Activated CD4-positive, alpha-beta T cell treated with anti-CD3 and anti-CD28 coated beads, Interleukin-10, Interleukin-2, amounts not matched to agents 100 ng/mL and 50 ng/mL, durations not matched to agents 16 hours and 8 hours (primary cell): Measurements from ENCODE around the gene SERINC5.
"Not testable (repeated sequence)": the region's sequence is repeated elsewhere in the genome, so short reads cannot be mapped to it uniquely, and the experiment has no call there.

Experiments used
- DNase-seq: peaks from one replicate; pipeline ENCODE4 v3.0.0-alpha.2; 2020

Gene SERINC5

DNA sequence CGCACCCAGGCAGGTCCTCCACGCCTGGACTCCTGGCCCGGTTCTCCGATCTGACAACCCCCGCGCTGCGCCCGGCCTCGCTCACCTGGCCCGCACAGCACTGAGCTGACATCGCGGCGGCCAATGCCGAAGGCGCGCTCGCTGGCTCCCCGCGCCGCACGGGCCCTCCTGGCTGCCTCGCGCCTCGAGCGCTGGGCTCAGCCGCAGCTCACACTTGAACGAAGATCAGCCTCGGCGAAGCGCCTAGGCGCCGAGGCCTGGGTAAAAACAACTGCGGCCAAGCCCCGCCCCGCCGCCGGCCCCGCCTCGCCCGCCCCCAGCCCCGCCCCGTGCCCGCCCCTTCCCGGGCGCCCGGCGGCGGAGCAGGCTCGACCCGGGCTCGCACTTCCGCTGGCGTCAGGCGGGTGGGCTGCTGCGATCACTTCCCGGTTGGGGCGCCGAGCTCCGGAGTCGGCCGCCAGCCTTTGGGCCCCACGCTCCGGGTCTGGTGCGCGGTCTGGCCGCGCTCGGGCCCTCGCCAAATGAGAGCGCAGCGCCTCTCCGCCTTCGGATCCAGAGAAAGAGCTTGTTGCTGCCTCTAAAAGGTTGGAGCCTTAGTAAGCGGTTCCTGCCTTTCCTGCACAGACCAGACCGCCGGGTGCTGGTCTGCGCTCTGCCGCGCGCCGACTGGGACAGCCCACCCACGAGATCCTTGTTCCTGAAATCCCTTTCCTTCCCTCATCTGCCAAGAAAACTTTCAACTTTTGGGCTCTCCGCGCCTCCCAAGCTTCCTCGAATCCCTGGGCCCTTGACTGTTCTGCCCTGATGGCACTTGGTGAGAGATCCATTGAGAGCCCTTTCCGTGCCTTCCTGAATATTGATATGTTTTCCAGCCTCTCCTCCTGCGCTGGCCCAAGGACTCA lies at the start of gene SERINC5:
TSS of gene SERINC5 (minus strand) at position 238 of the 902 bp plus-strand sequence. CDS start at position 112, 126 bp downstream.
- peak; percentile 92 for DNase-seq

- no peak for DNase-seq
Observed at GRCh38 chr5:80302636-80303035, 46.8 kb upstream of the SERINC5 start.

GRCh38 chr5:80301342-80301741 lies 45.5 kb upstream of the SERINC5 start:
- DNase-seq, result not testable (repeated sequence)

GRCh38 chr5:80300796-80301195 lies 44.9 kb upstream of the SERINC5 start:
- not testable (repeated sequence) for DNase-seq

DNA sequence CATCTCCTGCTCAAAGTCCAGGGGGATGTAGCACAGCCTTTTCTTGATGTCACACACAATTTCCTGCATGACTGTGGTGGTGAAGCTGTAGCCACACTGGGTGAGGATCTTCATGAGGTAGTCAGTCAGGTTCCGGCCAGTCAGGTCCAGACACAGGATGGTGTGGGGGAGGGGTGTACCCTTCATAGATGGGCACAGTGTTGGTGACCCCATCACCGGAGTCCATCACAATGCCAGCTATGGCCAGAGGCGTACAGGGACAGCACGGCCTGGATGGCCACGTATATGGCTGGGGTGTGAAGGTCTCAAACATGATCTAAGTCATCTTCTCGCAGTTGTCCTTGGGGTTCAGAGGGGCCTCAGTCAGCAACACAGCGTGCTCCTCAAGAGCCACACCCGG lies 44.3 kb upstream of the SERINC5 start:
- DNase-seq, result no peak

DNA sequence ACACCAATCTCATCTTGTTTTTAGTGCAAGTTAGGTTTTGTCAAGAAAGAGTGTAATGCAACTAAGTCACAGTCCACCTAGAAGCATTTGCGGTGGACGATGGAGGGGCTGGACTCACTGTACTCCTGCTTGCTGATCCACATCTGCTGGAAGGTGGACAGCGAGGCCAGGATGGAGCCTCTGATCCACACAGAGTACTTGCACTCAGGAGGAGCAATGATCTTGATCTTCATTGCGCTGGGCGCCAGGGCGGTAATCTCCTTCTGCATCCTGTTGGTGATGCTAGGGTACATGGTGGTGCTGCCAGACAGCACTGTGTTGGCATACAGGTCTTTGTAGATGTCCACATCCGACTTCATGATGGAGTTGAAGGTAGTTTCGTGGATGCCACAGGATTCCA lies 43.8 kb upstream of the SERINC5 start:
- DNase-seq, result no peak

GRCh38 chr5:80296121-80296520 lies 40.3 kb upstream of the SERINC5 start:
- DNase-seq, result no peak

- no peak for DNase-seq
Observed at GRCh38 chr5:80291761-80292160, 35.9 kb upstream of the SERINC5 start.

DNA sequence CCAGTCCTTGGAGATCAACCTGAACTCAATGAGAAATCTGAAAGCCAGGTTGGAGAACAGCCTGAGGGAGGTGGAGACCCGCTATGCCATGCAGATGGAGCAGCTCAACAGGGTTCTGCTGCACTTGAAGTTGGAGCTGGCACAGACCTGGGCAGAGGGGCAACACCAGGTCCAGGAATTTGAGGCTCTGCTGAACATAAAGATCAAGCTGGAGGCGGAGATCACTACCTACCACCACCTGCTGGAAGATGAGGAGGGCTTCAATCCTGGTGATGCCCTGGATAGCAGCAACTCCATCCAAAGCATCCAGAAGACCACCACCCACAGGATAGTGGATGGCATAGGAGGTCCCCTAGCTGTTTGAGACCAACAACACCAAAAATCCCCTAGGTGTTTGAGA lies 33.5 kb upstream of the SERINC5 start:
- DNase-seq, result no peak

DNA sequence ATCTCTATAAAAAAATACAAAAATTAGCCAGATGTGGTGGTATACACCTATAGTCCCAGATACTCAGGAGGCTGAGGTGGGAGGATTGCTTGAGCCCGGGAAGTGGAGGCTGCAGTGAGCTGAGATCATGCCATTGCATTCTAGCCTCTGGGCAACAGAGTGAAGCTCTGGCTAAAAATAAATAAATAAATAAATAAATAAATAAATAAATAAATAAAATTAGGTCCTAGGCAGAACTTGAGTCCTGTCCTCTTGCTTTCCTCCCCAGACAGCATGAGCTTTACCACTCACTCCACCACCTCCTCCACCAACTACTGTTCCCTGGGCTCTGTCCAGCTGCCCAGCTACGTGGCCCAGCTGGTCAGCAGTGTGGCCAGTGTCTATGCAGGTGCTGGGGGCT lies 32.3 kb upstream of the SERINC5 start:
- no peak for DNase-seq

DNA sequence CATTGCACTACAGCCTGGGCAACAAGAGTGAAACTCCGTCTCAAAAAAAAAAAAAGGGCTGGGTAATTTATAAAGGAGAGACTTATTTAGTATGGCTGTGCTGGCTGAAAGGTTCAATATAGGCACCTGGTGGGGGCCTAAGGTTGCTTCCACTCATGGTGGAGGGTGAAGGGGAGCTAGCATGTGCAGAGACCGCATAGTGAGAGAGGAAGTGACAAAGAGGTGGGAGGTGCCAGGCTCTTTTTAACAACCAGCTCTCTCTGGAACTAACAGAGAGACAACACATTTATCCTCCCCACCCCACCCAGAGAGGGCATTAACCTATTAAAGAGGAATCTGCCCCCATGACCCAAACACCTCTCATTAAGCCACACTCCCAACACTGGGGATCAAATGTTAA lies 28.9 kb upstream of the SERINC5 start:
- DNase-seq, result peak; percentile 8

DNA sequence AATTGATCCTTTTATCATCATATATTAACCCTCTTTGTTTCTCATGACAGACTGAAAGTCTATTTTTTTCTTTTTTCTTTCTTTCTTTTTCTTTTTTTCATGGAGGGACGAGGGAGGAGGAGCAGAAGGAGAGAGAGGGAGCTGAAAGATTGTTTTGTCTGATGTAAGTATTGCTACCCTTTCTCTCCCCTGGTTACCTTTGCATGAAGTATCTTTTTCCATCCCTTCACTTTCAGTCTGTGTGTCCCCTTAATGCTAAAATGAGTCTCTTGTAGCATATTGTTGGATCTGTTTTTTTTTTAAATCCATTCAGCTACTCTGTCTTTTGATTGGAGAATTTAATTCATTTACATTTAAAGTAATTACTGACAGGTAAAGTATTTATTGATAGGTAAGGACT lies 27.5 kb upstream of the SERINC5 start:
- peak; percentile 30 for DNase-seq

- DNase-seq, result no peak
Observed at GRCh38 chr5:80282054-80282453, 26.2 kb upstream of the SERINC5 start.

DNA sequence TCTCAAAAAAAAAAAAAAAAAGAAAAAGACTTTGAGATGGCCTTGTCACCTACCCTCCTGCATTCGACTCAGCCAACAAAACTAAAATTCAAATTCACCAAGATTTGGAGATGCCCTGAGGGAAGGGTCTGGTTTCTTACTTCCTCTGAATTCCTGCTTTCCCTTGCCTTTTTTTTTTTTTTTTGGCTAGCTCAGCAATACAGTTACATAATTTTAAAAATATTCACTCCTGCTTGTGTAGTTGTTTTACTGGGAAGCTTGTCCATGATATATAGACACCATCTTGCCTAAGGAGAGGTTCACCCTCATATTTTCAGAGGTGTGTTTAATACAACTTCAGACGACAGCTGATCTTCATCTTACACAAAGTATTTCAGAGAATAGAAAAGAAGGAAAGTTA lies 21.3 kb upstream of the SERINC5 start:
- no peak for DNase-seq

DNA sequence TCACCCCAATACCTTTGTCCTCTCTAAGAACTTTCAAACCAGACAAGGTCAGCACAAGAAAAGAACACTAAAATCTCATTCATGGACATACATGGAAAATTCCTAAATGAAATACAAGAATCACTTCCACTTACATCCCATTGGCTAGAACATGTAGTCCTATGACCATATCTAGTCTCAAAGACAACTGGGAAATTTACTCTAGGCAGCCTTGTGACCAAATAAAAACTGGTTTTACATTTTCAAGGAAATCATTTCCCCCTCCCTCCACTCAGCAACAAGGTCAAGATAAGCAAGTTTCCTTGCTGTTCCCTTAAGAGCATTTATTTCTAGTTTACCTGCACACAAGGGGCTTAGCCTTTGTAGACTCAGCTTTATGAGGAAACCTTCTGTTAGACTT lies 20.3 kb upstream of the SERINC5 start:
- no peak for DNase-seq

GRCh38 chr5:80275347-80275746 lies 19.5 kb upstream of the SERINC5 start:
- peak; percentile 26 for DNase-seq

- DNase-seq, result not testable (repeated sequence)
Observed at GRCh38 chr5:80270543-80270942, 14.7 kb upstream of the SERINC5 start.

DNA sequence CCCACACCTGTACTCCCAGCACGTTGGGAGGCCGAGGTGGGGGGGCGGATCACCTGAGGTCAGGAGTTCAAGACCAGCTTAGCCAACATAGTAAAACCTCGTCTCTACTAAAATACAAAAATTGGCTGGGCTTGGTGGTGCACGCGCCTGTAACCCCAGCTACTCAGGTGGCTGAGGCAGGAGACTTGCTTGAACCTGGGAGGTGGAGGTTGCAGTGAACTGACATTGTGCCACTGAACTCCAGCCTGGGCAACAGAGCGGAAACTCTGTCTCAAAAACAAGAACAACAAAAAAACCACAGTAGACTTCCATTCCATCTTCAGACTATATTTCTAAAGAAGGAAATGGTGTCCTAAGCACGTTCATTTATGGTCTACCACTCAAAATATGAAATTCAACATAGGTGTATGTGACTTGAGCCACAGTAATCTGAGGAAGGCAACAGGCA lies 14.2 kb upstream of the SERINC5 start:
- peak; percentile 38 for DNase-seq

DNA sequence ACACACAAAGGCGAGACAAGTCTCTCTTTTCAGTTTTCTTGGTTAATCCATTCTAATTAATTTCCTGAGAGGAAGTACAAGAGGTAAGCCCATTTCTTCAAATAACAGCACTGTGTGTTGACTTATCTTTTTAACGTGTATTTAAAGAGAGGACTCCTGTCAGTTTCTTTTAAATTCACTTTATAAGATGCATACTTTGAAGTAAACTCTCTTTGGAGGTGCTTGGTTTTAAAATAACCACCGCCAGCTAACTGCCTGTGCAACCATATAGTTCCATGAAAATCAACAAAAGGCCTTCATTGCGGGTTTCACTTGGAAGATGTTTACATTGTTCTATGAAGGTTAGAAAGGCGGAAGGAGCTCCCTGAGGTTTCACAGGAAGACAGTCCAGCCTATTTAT lies 13.1 kb upstream of the SERINC5 start:
- peak; percentile 46 for DNase-seq

GRCh38 chr5:80266566-80266965 lies 10.7 kb upstream of the SERINC5 start:
- DNase-seq, result no peak

DNA sequence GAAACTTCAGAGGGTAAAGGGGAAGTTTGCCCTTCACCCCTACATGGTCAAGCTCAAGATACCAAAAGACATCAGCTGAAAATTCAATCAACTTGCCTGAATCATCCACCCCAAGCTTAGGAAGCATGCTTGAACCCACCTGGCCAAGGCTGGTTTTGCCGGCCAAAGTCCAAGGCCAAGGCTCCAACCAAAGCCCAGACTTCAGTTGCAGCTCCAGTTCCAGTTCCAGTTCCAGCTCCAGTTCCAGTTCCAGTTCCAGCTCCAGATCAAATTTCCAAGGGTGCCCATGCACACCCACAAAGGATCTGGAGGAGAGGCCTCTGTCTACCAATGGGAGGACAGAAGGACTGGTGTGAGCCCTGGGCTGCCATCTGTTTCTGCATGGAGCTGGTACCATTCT lies 4.6 kb upstream of the SERINC5 start:
- no peak for DNase-seq

DNA sequence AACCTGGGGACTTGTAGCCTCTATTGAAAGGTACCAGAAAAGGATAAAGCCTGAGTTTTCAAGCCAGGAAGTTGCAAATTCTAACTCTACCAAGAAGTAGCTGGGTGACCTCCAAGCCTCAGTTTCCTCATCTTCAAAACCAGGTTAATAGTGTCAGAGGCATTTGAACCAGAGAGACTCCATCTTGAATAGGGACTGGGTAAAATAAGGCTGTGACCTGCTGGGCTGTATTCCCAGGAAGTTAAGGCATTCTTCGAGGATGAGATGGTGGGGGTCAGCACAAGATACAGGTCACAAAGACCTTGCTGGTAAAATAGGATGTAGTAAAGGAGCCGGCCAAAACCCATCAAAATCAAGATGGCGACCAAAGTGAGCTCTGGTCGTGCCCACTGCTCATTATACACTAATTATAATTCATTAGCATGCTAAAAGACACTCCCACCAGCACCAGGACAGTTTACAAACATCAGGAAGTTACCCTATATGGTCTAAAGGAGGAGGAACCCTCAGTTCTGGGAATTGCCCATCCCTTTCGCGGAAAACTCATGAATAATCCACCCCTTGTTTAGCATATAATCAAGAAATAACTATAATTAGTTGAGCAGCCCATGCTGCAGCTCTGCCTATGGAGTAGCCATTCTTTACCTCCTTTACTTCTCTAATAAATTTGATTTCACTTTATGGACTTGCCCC lies 3.8 kb upstream of the SERINC5 start:
- DNase-seq, result no peak

- DNase-seq, result peak; percentile 62
Observed at GRCh38 chr5:80255431-80255810, 427 bp downstream of the SERINC5 start.

- DNase-seq, result peak; percentile 66
Observed at GRCh38 chr5:80254767-80255430, 949 bp downstream of the SERINC5 start.
